ENCODE results near the gene APMAP. TPM values are rescaled to one million over a fixed set of nuclear protein-coding genes. Genes with fewer than 3 reads are reported as not detected.

The APMAP gene
- total and polyA plus RNA-seq, 10 of the 15 experiments (the other 5 are each of a cell fraction or from before 2014, with no cell fraction given) = 12.1 to 60.2 (median 32.7) TPM

DNA sequence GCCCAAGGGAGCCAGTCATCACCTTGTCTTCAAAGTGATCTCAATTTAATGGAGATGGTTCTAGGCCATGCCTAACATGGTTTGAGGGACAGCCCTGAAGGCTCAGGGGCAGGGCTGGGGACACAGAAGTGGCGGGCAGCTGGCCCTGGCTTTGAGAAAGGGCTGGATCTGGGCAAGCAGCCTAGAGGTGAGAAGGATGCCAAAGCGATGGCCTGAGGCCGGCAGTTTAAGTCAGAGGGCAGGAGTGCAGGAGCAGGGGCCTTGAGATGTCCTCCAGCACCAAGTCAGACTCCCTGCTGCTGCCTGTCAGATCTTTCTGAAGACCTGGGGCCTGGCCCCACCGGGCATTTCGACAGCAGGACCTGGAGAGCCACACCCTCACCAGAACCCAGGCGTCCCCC, 28.4 kb upstream of the APMAP start:
- Histone ChIP-seq H2AFZ (ENCODE audit: control insufficient read depth, low read depth, low read length) (no peak overlapping the region), H3K36me3 (ENCODE audit: control insufficient read depth in 2 of 2, insufficient read depth in 2 of 2, low read length in 1 of 2) (peaks cover 4 to 8% of the 10 kb centered on the region in 2 experiments; a peak in 3 of 4 replicates), H4K20me1 (ENCODE audit: control insufficient read depth, insufficient read depth) (no peaks in the 10 kb centered on the region), H3K4me2 (ENCODE audit: control insufficient read depth, insufficient read depth) (no peak overlapping the region), H3K9me3 (replicated peaks; ENCODE audit: control insufficient read depth, insufficient read depth, low read length) (no peaks in the 10 kb centered on the region), H3K79me2 (ENCODE audit: control insufficient read depth, insufficient read depth, low read length) (no peaks in the 10 kb centered on the region), H3K4me1 (ENCODE audit: control insufficient read depth, insufficient read depth, low read length) (no peaks in the 10 kb centered on the region), H3K27ac (ENCODE audit: control insufficient read depth, insufficient read depth) (no peak overlapping the region), H3K9ac (ENCODE audit: control insufficient read depth, insufficient read depth, low read length) (no peak overlapping the region), H3K27me3 (replicated peaks in 1 of 2; ENCODE audit: control insufficient read depth in 2 of 2, insufficient read depth in 2 of 2, low read length in 1 of 2) (no peaks in the 10 kb centered on the region), H3K4me3 (no peak overlapping the region)
- TF ChIP-seq TCF7 (IDR thresholded peaks at IDR 0.05; ENCODE audit: borderline replicate concordance) = no peak
- no peak for TF ChIP-seq POLR2AphosphoS5 (IDR thresholded peaks at IDR 0.05; ENCODE audit: low read length)
- TF ChIP-seq CEBPB (IDR thresholded peaks at IDR 0.05; ENCODE audit: borderline replicate concordance in 1 of 2, low read depth in 2 of 2, low read length in 2 of 2) = no peak
- TF ChIP-seq, protein P1, sequence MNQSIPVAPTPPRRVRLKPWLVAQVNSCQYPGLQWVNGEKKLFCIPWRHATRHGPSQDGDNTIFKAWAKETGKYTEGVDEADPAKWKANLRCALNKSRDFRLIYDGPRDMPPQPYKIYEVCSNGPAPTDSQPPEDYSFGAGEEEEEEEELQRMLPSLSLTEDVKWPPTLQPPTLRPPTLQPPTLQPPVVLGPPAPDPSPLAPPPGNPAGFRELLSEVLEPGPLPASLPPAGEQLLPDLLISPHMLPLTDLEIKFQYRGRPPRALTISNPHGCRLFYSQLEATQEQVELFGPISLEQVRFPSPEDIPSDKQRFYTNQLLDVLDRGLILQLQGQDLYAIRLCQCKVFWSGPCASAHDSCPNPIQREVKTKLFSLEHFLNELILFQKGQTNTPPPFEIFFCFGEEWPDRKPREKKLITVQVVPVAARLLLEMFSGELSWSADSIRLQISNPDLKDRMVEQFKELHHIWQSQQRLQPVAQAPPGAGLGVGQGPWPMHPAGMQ (IDR thresholded peaks at IDR 0.05; ENCODE audit: borderline replicate concordance) = no peak
- no peak for TF ChIP-seq RUNX3 (IDR thresholded peaks at IDR 0.05; ENCODE audit: low read length)
- TF ChIP-seq NBN (IDR thresholded peaks at IDR 0.05) = no peak
- no peak for TF ChIP-seq GATAD2B (conservative IDR thresholded peaks at IDR 0.05; ENCODE audit: low read depth)
- TF ChIP-seq TARDBP (IDR thresholded peaks at IDR 0.05; ENCODE audit: borderline replicate concordance) = no peak
- TF ChIP-seq TCF3 (IDR thresholded peaks at IDR 0.05; ENCODE audit: borderline replicate concordance, insufficient read depth, low read depth, low read length) = no peak
- no peak for TF ChIP-seq EED (IDR thresholded peaks at IDR 0.05; ENCODE audit: low read depth)
- SMC1A ChIA-PET (ENCODE audit: uncharacterized antibody, unreplicated experiment) = interaction anchor here (1.0 kb wide), 1 partner anchor 44 kb away, joined by 3 read pairs; no protein-coding TSS in a partner anchor
- intact Hi-C loops (cut with micrococcal nuclease; ENCODE audit: unreplicated experiment) (no loop called here), in situ Hi-C loops (cut with MboI) (loop anchor here (5.0 kb wide), 1 partner anchor 49 kb away; no protein-coding TSS in a partner anchor)
- 96% methylated on average over 6 of the region's 6 CpGs for WGBS (ENCODE audit: insufficient coverage, insufficient replicate concordance, low lambda C conversion rate, missing lambda C conversion rate)
- BruUV-seq (replicated peaks) = no TSS peak
- no peak for FAIRE-seq
- ATAC-seq = no peak
- no peak for DNase-seq (ENCODE audit: low read depth, low spot score)
- RAD21 ChIA-PET (ENCODE audit: unreplicated experiment) = no interaction called here
- POLR2A ChIA-PET = no interaction called here
- CTCF ChIA-PET = interaction anchor here (1.9 kb wide), 1 partner anchor 43 kb away, joined by 9 read pairs; no protein-coding TSS in a partner anchor
